ENCODE results near the gene CEP152. TPM values are rescaled to one million over a fixed set of nuclear protein-coding genes. Genes with fewer than 3 reads are reported as not detected.
A peak's percentile ranks its signal among the peaks of the same experiment; 100 is the strongest.

The CEP152 gene
- total and polyA plus RNA-seq, 10 of the 15 experiments (the other 5 are each of a cell fraction or from before 2014, with no cell fraction given): 5.3 to 22.6 (median 14.2) TPM

DNA sequence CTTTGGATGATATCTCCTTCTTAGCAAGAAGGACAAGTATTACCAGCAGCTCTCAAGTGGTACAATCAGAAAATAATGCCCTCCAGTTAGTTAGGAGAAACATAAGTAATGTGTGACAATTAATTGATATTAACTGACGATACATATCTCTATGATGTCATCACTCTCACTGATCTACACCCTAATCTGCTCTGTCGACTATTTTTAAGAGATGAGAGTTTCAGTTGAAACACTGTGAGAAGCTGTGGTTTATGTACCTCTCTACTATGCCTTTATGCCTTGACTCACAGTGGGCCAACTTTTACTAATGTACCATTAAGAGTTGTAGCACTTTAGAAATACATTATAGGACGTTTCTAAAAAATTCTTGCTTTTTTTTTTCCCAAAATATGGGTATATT is 8.6 kb downstream of the CEP152 start (continued):
- TF ChIP-seq, protein P1, sequence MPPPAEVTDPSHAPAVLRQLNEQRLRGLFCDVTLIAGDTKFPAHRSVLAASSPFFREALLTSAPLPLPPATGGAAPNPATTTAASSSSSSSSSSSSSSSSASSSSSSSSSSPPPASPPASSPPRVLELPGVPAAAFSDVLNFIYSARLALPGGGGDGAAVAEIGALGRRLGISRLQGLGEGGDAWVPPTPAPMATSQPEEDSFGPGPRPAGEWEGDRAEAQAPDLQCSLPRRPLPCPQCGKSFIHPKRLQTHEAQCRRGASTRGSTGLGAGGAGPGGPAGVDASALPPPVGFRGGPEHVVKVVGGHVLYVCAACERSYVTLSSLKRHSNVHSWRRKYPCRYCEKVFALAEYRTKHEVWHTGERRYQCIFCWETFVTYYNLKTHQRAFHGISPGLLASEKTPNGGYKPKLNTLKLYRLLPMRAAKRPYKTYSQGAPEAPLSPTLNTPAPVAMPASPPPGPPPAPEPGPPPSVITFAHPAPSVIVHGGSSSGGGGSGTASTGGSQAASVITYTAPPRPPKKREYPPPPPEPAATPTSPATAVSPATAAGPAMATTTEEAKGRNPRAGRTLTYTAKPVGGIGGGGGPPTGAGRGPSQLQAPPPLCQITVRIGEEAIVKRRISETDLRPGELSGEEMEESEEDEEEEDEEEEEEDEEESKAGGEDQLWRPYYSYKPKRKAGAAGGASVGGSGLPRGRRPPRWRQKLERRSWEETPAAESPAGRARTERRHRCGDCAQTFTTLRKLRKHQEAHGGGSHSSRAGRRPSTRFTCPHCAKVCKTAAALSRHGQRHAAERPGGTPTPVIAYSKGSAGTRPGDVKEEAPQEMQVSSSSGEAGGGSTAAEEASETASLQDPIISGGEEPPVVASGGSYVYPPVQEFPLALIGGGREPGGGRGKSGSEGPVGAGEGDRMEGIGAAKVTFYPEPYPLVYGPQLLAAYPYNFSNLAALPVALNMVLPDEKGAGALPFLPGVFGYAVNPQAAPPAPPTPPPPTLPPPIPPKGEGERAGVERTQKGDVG (CRISPR knock-in tag; IDR thresholded peaks at IDR 0.05): no peak
- TF ChIP-seq ZNF24 (IDR thresholded peaks at IDR 0.05) (no peak), BHLHE40 (IDR thresholded peaks at IDR 0.05; ENCODE audit: borderline replicate concordance in 1 of 2, low read depth in 2 of 2, low read length in 1 of 2) (no peak), CBX3 (IDR thresholded peaks at IDR 0.05; ENCODE audit: borderline replicate concordance, low read depth) (no peak), NR2F1 (conservative IDR thresholded peaks at IDR 0.05) (no peak), MTA2 (IDR thresholded peaks at IDR 0.05; ENCODE audit: low read depth) (peak; percentile 28; the same call in 1 of the 2 replicates), CREB1 (IDR thresholded peaks at IDR 0.05; ENCODE audit: low read depth) (peak; percentile 67; the same call in 1 of the 2 replicates), KLF5 (IDR thresholded peaks at IDR 0.05; ENCODE audit: partially characterized antibody) (no peak), NFYA (IDR thresholded peaks at IDR 0.05; ENCODE audit: borderline replicate concordance, low read depth, low read length) (no peak), EZH2 (IDR thresholded peaks at IDR 0.05; ENCODE audit: borderline replicate concordance, control insufficient read depth, low read depth, low read length) (no peak), ZNF622 (IDR thresholded peaks at IDR 0.05) (no peak), CREM (IDR thresholded peaks at IDR 0.05; ENCODE audit: low read depth) (peak; percentile 31; the same call in 1 of the 2 replicates), RUNX3 (IDR thresholded peaks at IDR 0.05; ENCODE audit: low read length) (peak; percentile 59; the same call in 1 of the 2 replicates), HCFC1 (IDR thresholded peaks at IDR 0.05; ENCODE audit: low read length) (no peak)
